Skin epidermis (tissue), 12 donors: Measurements from ENCODE around the gene STPG1.

Source experiments
- H3K27ac ChIP-seq, 21 experiments: fragments of 200-600 bp; sonication (generic) in 11 of 21; one replicate each; pipeline ENCODE4 v1.5.0; 2020; ENCODE audit warnings: mild to moderate bottlenecking in 3 of 21, inconsistent platforms in 2 of 21, moderate library complexity in 2 of 21
- H3K4me3 ChIP-seq, 7 experiments: fragments of 200-600 bp; sonication (generic) in 2 of 7; one replicate each; pipeline ENCODE4 v1.5.0; 2020; ENCODE audit warnings: inconsistent platforms in 2 of 7, mild to moderate bottlenecking in 2 of 7, moderate library complexity in 1 of 7

Gene STPG1

DNA sequence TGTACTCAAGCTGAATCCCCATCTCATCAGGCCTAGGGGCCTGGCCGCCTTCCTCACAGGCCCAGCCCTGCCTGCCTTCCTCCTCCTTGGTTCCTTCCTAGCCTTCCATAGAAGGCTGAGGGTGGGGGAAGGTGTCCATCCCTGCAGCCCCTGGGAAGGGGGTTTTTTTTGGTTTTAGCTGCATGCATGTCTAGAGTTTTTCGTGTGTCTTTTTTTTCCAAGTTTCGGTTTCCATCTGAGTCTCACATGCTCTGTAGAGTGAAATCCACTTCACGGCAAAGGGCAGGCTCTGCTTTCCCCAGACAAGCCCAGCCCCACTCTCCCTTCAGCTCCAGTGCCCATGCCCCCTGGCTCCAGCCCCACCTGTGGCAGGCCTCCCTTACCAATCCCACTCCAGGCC, 62.3 kb downstream of the STPG1 start:
- Histone ChIP-seq H3K27ac (peak overlapping the region in 2 of 21 experiments; percentile 26 to 74), H3K4me3 (no peak overlapping the region)

- Histone ChIP-seq H3K4me3 (no peak overlapping the region), H3K27ac (peak overlapping the region in 1 of 21 experiments; percentile 11)
Observed at GRCh38 chr1:24349891-24350290, 63.7 kb downstream of the STPG1 start.

DNA sequence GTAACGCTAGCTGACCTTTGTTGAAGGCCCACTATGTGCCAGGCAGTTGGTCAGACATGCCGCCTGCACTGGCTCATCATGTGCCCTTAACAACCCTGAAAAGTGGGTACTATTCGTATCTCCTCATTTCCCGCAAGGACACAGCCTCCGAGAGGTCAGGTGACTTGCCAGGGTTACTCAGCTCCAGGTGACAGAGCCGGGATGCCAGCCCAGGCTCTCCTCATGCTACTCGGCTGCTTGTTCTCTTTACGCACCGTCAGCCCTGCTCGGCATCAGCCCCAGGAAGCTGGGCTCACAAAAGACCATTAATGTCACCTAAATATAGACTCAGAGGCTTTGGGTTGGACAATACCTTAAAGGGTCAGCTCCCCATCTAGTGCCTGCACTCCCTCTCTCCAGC, 65.4 kb downstream of the STPG1 start:
- no peak overlapping the region for H3K27ac ChIP-seq

GRCh38 chr1:24347159-24347934, 66.2 kb downstream of the STPG1 start:
- no peak overlapping the region for H3K27ac ChIP-seq

More for the DNA sequence above, 65.4 kb downstream of the STPG1 start:
- no peak overlapping the region for H3K4me3 ChIP-seq

GRCh38 chr1:24345334-24345733, 68.2 kb downstream of the STPG1 start:
- no peak overlapping the region for H3K27ac ChIP-seq
- H3K4me3 ChIP-seq: no peak overlapping the region

More at GRCh38 chr1:24347159-24347934, 66.2 kb downstream of the STPG1 start:
- no peak overlapping the region for H3K4me3 ChIP-seq

GRCh38 chr1:24344090-24344742, 69.4 kb downstream of the STPG1 start:
- Histone ChIP-seq H3K4me3 (no peak overlapping the region), H3K27ac (no peak overlapping the region)

DNA sequence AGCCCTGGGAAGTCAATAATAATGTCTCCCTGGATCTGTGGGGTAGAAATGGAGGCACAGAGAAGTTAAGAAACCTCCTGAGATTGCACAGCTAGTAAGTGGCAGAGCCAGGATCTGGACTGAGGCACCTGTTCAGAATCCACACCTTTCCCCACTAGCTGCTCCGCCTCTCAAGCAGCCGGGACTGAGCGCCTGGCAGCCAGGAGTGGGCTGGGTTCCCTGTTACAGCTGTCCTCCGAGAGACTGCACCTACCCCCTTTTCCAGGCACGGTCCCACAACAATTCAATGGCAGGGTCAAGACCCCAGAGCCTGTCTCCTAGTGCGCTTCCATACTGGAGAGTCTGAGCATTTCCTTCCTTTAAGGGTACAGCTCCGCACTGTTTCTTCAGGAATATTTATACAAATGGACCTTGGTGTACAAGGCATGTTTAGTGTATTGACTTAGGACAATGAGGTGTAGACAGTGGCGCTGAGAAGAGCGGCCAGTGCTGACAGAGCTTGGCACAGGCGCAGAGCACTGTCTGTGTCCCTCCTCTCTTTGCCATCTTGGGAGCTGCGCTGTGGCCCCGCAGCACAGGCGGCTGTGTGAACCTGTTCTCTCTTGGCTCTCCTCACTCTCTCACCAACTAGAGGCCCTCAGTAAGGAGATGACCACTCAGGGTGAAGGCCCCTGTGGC, 70.0 kb downstream of the STPG1 start:
- Histone ChIP-seq H3K27ac (no peak overlapping the region), H3K4me3 (no peak overlapping the region)

DNA sequence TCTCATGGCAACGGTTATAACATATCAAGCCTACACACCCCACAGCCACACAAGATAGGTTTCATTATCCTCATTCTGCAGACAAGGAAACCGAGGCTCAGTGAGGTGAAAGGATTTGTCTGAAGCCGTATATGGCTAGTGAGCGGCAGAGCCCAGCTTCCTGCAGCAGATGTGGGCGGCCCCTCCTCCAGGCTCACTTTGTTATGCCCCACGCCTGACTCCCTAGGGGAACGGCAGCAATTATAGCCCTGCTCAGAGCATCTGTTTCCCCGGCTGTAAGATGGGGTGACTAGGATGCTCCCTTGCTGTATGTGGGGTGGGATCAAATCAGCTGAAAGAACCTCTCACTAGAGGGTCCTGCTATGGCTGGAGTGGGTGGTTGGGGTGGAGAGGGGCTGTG, 72.3 kb downstream of the STPG1 start:
- no peak overlapping the region for H3K27ac ChIP-seq
- H3K4me3 ChIP-seq: no peak overlapping the region

DNA sequence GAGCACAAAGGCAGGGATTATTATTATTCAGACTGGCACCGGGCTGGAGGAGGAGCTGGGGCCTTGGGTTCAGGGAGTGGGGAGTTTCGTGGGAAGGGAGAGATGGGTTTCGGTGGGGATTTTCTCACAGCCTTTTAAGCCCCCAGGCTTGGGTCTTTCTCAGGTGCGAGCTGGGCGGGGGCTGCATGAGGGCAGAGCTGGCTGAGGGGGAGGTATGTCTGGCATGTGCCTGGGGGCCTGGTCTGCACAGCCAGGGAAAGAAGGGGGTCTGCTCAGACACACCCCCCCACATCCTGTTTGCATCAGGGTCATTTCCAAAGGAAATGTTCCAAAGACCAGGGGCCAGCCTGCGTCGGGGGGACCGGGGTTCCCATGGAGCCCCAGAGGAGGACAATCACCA, 72.8 kb downstream of the STPG1 start:
- H3K27ac ChIP-seq: no peak overlapping the region
- no peak overlapping the region for H3K4me3 ChIP-seq

DNA sequence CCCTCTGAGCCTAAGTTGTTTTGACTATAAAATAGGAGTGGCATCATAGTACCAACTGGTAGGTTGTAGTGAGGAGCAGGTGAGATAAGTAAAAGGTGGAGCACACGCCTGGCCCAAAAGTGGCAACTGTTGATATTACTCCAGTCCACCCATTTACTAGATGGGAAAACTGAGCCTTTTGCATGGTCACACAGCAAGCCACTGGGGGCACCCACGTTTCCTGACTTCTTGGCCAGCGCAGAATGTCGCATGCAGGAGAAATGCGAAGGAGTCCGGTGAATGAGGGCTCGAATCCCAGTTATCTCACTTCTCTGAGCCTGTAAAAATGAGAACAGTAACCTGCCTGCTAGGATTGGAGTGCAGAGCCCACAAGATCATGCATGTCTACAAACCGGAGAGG, 73.6 kb downstream of the STPG1 start:
- H3K27ac ChIP-seq: no peak overlapping the region

GRCh38 chr1:24338447-24338846, 75.1 kb downstream of the STPG1 start:
- H3K4me3 ChIP-seq: no peak overlapping the region
- no peak overlapping the region for H3K27ac ChIP-seq

More for the DNA sequence above, 73.6 kb downstream of the STPG1 start:
- no peak overlapping the region for H3K4me3 ChIP-seq

GRCh38 chr1:24337455-24337854, 76.1 kb downstream of the STPG1 start:
- Histone ChIP-seq H3K27ac (no peak overlapping the region), H3K4me3 (no peak overlapping the region)

GRCh38 chr1:24336075-24336474, 77.5 kb downstream of the STPG1 start:
- no peak overlapping the region for H3K27ac ChIP-seq
- H3K4me3 ChIP-seq: no peak overlapping the region

- H3K27ac ChIP-seq: no peak overlapping the region
Observed at GRCh38 chr1:24331961-24332673, 81.5 kb downstream of the STPG1 start.

DNA sequence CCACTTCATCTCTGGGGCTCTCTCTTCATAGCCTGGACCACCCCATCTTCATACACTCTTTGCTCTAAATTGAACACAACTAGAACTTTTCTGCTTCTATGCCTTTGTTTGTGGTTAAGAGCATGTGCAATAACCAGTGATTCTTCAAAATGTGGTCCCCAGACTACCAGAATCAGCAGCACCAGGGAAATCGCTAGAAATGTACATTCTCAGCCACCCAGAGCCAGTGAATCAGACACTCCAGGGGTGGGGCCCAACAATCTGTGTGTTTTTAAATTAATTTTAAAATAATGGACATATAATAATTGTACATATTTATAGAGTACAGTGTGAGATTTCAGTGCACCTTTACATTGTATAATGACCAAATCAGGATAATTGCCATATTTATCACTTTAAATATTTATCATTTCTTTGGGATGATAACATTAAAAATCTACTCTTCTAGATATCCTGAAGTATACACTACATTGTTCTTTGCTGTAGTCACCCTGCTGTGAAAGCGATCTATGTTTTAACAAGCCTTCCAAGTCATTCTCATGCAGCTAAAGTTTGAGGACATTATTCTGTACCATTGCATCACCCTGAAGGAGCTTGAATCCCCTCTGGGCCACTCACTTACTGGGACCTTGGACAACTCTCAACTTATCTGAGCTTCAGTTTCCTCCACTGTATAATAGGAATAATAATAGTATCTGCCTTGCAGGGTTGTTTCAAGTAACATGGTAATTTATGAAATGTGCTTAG, 83.6 kb downstream of the STPG1 start:
- no peak overlapping the region for H3K4me3 ChIP-seq

More at GRCh38 chr1:24331961-24332673, 81.5 kb downstream of the STPG1 start:
- no peak overlapping the region for H3K4me3 ChIP-seq

DNA sequence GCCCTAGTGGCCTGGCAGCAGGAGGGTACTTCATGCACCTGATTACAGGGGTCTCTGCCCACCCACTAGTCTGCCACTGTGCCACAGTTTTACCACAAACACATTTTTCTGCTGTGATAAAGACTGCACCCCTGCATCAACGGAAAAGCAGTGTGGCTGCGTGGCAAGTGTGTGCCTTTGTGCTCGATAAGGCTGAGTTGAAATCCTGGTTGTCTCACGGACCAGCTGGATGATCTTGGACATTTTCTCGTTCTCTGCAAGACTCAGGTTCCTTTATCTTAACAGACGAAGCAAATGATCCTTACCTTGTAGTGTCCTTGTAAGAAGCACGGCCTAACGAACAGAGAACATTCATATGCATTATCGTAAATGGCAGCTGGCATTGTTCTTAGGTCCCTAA, 84.3 kb downstream of the STPG1 start:
- Histone ChIP-seq H3K4me3 (no peak overlapping the region), H3K27ac (no peak overlapping the region)

More for the DNA sequence above, 83.6 kb downstream of the STPG1 start:
- H3K27ac ChIP-seq: no peak overlapping the region

GRCh38 chr1:24327891-24328290, 85.7 kb downstream of the STPG1 start:
- peak overlapping the region in 2 of 21 experiments; percentile 6 to 31 for H3K27ac ChIP-seq
- no peak overlapping the region for H3K4me3 ChIP-seq

- H3K4me3 ChIP-seq: no peak overlapping the region
- H3K27ac ChIP-seq: peak overlapping the region in 2 of 21 experiments; percentile 6 to 31
Observed at GRCh38 chr1:24327486-24327885, 86.1 kb downstream of the STPG1 start.
